Measurements from ENCODE around the gene RND1. TPM values are rescaled to one million over a fixed set of nuclear protein-coding genes. Genes with fewer than 3 reads are reported as not detected.
"Not testable (repeated sequence)": the region's sequence is repeated elsewhere in the genome, so short reads cannot be mapped to it uniquely, and the experiment has no call there.

Gene RND1
- total RNA-seq, 4 donors from 2014 or later, result 0.49 to 1.2 TPM; not detected in 2

DNA sequence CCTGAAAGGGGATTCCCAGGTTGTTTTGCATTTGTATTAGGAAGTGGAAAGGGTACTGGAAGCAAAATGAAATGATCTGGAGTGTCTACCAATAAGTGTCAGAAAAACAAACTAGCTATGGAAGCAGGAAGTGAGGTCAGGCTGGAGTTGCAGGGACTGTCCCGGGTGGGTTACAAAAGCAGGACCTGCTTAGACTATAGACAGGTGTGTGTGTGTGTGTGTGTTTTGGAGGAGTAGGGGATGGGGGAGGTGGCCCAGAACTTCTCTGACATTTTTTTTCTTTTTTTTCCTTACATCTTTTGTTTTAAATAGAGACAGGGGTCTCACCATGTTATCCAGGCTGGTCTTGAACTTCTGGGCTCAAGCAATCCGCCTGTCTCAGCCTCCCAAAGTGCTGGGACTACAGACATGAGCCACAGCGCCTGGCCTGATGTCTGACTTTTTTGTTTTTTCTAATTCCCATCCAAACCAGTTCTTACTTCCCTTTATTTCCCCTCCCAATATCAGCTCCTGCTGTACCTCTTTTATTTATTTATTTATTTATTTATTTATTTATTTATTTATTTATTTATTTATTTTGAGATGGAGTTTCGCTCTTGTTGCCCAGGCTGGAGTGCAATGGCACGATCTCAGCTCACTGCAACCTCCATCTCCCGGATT, 512 bp upstream of the RND1 start:
- WGBS, 2 donors, result 72 to 78% methylated on average over 6 of the region's 6 CpGs
- DNase-seq (ENCODE audit: low spot score in 2 of 2), result no peak
- no peak overlapping the region for H3K4me3 ChIP-seq (ENCODE audit: low read depth, poor library complexity, severe bottlenecking)
- TF ChIP-seq, protein P1, sequence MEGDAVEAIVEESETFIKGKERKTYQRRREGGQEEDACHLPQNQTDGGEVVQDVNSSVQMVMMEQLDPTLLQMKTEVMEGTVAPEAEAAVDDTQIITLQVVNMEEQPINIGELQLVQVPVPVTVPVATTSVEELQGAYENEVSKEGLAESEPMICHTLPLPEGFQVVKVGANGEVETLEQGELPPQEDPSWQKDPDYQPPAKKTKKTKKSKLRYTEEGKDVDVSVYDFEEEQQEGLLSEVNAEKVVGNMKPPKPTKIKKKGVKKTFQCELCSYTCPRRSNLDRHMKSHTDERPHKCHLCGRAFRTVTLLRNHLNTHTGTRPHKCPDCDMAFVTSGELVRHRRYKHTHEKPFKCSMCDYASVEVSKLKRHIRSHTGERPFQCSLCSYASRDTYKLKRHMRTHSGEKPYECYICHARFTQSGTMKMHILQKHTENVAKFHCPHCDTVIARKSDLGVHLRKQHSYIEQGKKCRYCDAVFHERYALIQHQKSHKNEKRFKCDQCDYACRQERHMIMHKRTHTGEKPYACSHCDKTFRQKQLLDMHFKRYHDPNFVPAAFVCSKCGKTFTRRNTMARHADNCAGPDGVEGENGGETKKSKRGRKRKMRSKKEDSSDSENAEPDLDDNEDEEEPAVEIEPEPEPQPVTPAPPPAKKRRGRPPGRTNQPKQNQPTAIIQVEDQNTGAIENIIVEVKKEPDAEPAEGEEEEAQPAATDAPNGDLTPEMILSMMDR (IDR thresholded peaks at IDR 0.05), result no peak
- TF ChIP-seq POLR2A (IDR thresholded peaks at IDR 0.05), result no peak
- intact Hi-C loops (cut with DNase I; ENCODE audit: low total_unique reads), result no loop called here

DNA sequence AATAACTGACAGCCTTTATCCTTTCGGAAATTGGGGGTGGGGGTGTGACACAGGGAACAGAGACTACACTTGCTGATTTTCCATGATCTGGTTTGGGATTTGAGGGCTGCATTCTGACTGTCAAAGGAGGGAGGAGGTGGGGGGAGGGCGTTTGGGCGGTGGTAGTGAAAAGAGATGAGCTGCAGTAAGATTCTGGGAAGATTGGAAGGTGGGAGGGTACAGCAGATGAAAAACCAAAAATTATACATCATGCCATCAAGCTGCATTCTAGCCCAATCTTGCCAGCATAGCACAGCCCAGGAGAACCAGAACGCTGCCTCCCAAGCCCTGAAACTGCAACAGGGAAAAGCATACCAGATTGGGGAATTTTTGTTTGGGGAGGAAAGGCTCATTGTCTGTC, 2.4 kb downstream of the RND1 start:
- TF ChIP-seq POLR2A (IDR thresholded peaks at IDR 0.05), result no peak
- TF ChIP-seq, protein P1 (IDR thresholded peaks at IDR 0.05), result no peak
- H3K4me3 ChIP-seq (ENCODE audit: low read depth, poor library complexity, severe bottlenecking), result no peak overlapping the region
- intact Hi-C loops (cut with DNase I; ENCODE audit: low total_unique reads), result no loop called here
- WGBS, 2 donors, result 62 to 65% methylated on average over 4 of the region's 4 CpGs
- DNase-seq (ENCODE audit: low spot score in 2 of 2), result no peak

DNA sequence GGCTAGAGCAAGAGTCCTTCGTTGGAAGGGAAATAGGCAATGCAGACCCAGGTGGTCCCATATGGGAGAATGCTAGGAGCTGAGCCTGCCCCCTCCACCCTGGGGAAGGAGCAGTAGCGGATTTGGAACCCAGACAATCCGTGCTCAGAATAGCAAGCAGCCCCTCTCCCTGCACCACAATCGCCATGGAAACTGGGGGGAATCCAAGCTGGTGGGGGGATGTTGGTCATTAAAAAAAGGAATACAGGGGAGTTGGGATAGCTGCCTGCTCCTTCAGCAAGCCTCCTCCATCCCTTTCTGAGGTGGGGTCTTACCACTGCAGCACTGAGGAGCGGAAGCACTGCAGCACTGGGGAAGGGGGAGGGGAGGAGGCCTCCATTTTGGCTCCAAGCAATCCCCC, 2.9 kb downstream of the RND1 start:
- intact Hi-C loops (cut with DNase I; ENCODE audit: low total_unique reads), result no loop called here
- no peak overlapping the region for H3K4me3 ChIP-seq (ENCODE audit: low read depth, poor library complexity, severe bottlenecking)
- TF ChIP-seq, protein P1 (IDR thresholded peaks at IDR 0.05), result no peak
- no peak for TF ChIP-seq POLR2A (IDR thresholded peaks at IDR 0.05)
- no peak for DNase-seq (ENCODE audit: low spot score in 2 of 2)
- WGBS, 2 donors, result 73 to 75% methylated on average over 5 of the region's 5 CpGs

DNA sequence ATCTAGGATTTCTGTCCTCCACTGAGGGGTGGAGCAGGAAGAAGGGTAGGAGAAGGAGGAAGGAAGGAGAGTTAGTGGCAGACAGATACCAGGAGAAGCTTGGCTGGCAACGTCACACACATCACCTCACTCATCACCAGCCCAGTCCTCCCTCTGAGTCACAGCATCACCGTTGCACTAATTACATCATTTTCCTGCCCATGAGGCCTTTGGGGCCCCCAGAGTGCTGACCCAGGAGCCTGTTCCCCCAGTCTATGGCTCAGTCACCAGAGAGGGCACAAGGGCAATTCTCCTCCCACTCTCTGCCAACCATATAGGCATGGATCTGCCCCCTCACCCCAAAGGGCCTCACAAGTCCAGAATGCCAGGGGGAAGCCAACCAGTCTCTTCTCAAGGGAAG, 4.6 kb downstream of the RND1 start:
- 36 to 37% methylated on average over 2 of the region's 2 CpGs for WGBS, 2 donors
- DNase-seq (ENCODE audit: low spot score in 2 of 2), result no peak
- TF ChIP-seq, protein P1 (IDR thresholded peaks at IDR 0.05), result no peak
- TF ChIP-seq POLR2A (IDR thresholded peaks at IDR 0.05), result no peak
- no peak overlapping the region for H3K4me3 ChIP-seq (ENCODE audit: low read depth, poor library complexity, severe bottlenecking)
- intact Hi-C loops (cut with DNase I; ENCODE audit: low total_unique reads), result no loop called here

DNA sequence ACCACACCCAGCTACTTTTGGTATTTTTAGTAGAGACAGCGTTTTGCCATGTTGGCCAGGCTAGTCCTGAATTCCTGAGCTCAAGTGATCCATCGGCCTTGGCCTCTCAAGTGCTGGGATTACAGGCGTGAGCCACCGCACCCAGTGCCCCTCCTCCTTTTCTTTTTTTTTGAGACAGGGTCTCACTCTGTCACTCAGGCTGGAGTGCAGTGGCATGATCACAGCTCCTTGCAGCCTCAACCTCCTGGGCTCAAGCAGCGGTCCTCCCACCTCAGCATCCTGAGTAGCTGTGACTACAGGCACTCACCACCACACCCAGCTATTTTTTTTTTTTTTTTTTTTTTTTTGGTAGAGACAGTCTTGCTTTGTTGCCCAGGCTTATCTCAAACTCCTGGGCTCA, 5.4 kb downstream of the RND1 start:
- H3K4me3 ChIP-seq (ENCODE audit: low read depth, poor library complexity, severe bottlenecking); intact Hi-C loops (cut with DNase I; ENCODE audit: low total_unique reads): not testable (repeated sequence)
- 85% methylated on average over 5 of the region's 5 CpGs for WGBS, 2 donors

DNA sequence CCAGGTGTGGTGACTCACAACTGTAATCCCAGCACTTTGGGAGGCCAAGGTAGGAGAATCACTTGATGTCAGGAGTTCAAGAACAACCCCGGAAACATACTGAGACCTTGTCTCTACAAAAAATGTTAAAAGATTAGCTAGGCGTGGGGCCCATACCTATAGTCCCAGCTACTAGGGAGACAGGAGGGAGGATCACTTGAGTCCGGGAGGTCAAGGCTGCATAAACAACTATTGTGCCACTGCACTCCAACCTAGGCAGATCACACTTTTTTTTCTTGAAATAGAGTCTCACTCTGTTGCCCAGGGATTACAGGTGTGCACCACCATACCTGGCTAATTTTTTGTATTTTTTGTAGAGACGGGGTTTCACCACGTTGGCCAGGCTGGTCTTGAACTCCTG, 6.1 kb downstream of the RND1 start:
- no peak for DNase-seq (ENCODE audit: low spot score in 2 of 2)
- 92 to 95% methylated on average over 5 of the region's 5 CpGs for WGBS, 2 donors
- TF ChIP-seq POLR2A (IDR thresholded peaks at IDR 0.05), result no peak
- TF ChIP-seq, protein P1 (IDR thresholded peaks at IDR 0.05), result no peak
- intact Hi-C loops (cut with DNase I; ENCODE audit: low total_unique reads), result loop anchor here (5.0 kb wide), 1 partner anchor 138 kb away; the partner anchor contains the start of gene DDN
- no peak overlapping the region for H3K4me3 ChIP-seq (ENCODE audit: low read depth, poor library complexity, severe bottlenecking)

More for the DNA sequence above, 5.4 kb downstream of the RND1 start:
- not testable (repeated sequence) for DNase-seq (ENCODE audit: low spot score in 2 of 2)

Data from lower leg skin (tissue), 4 donors.